GM23338 (cell line): ENCODE data around the gene OR5C1.

Source experiments
- CTCF ChIP-seq, 2 experiments: fragments of 200-600 bp in 1 of 2; sonication (generic) in 1 of 2; conservative IDR thresholded peaks; 2 replicates each; pipeline versions ENCODE4 v1.5.1 to v1.6.1; 2016 to 2017; ENCODE audit warnings: antibody characterized with exemption in 2 of 2, low read depth in 2 of 2, mild to moderate bottlenecking in 2 of 2, moderate library complexity in 1 of 2
- EZH2 ChIP-seq: fragments of 200-600 bp; sonication (generic); IDR thresholded peaks from one replicate; pipeline ENCODE4 v1.8.0; 2017; ENCODE audit warnings: antibody characterized with exemption, mild to moderate bottlenecking, low read depth; ENCODE audit not compliant: unreplicated experiment
- EZH2phosphoT487 ChIP-seq: fragments of 200-600 bp; sonication (generic); IDR thresholded peaks from one replicate; pipeline ENCODE4 v1.8.1; 2018; ENCODE audit warnings: antibody characterized with exemption; ENCODE audit not compliant: unreplicated experiment
- REST ChIP-seq: IDR thresholded peaks from one replicate; pipeline ENCODE4 v1.6.1; 2018; ENCODE audit warnings: antibody characterized with exemption; ENCODE audit not compliant: unreplicated experiment
- STAT1 ChIP-seq: IDR thresholded peaks from one replicate; pipeline ENCODE4 v1.6.1; 2016; ENCODE audit warnings: antibody characterized with exemption; ENCODE audit not compliant: unreplicated experiment

- TF ChIP-seq CTCF (conservative IDR thresholded peaks at IDR 0.05; ENCODE audit: low read depth in 2 of 2) (no peak), EZH2phosphoT487 (no peak), EZH2 (no peak), STAT1 (no peak), REST (no peak)
Observed at GRCh38 chr9:122806661-122807060, 17.9 kb downstream of the OR5C1 start.
